ENCODE data around the gene TERB1. TPM values are rescaled to one million over a fixed set of nuclear protein-coding genes. Genes with fewer than 3 reads are reported as not detected.
A peak's percentile ranks its signal among the peaks of the same experiment; 100 is the strongest.

Gene TERB1
- total and polyA plus RNA-seq, 2 of the 13 experiments (the other 11 are each of a cell fraction or from before 2014, with no cell fraction given): not detected

GRCh38 chr16:66830422-66831404 lies 29.3 kb upstream of the TERB1 start, which contains the start of gene NAE1 (continued):
- TF ChIP-seq AGO1 (IDR thresholded peaks at IDR 0.05; ENCODE audit: low read depth, low read length, poor library complexity, severe bottlenecking): peak; percentile 55
- TF ChIP-seq USF2 (IDR thresholded peaks at IDR 0.05; ENCODE audit: low read depth, low read length): no peak
- no peak; the same call in 1 of the 2 replicates for TF ChIP-seq USF2 (CRISPR knock-in tag; IDR thresholded peaks at IDR 0.05; ENCODE audit: borderline replicate concordance)
- TF ChIP-seq CEBPB (IDR thresholded peaks at IDR 0.05; ENCODE audit: borderline replicate concordance, low read depth, low read length): no peak
- peak; percentile 93; the same call in 1 of the 2 replicates for TF ChIP-seq ZNF30 (CRISPR knock-in tag; IDR thresholded peaks at IDR 0.05)
- peak; percentile 85; the same call in 1 of the 2 replicates for TF ChIP-seq ZNF850 (CRISPR knock-in tag; conservative IDR thresholded peaks at IDR 0.05)
- TF ChIP-seq PATZ1 (CRISPR knock-in tag; IDR thresholded peaks at IDR 0.05): no peak
- TF ChIP-seq ZNF451 (CRISPR knock-in tag; IDR thresholded peaks at IDR 0.05): peak; percentile 87; the same call in 1 of the 2 replicates
- peak; percentile 96; the same call in 1 of the 2 replicates for TF ChIP-seq SP140L (CRISPR knock-in tag; IDR thresholded peaks at IDR 0.05; ENCODE audit: borderline replicate concordance)
- TF ChIP-seq ATF3 (CRISPR knock-in tag; IDR thresholded peaks at IDR 0.05): no peak
- 0 out of 2 replicates have a peak, but pooled peaks have one; percentile 14 for TF ChIP-seq NCOA2 (CRISPR knock-in tag; IDR thresholded peaks at IDR 0.05)
- peak; percentile 84; the same call in 1 of the 2 replicates for TF ChIP-seq ZNF343 (CRISPR knock-in tag; IDR thresholded peaks at IDR 0.05)
- TF ChIP-seq HOXA5 (CRISPR knock-in tag; IDR thresholded peaks at IDR 0.05): peak; percentile 97
- TF ChIP-seq SMARCC2 (IDR thresholded peaks at IDR 0.05): no peak
- peak; percentile 96 for TF ChIP-seq ZFP37 (CRISPR knock-in tag; IDR thresholded peaks at IDR 0.05; ENCODE audit: borderline replicate concordance)
- peak; percentile 99 for TF ChIP-seq ZNF800 (CRISPR knock-in tag; IDR thresholded peaks at IDR 0.05)
- TF ChIP-seq MNT (IDR thresholded peaks at IDR 0.05): no peak
- no peak for TF ChIP-seq ZNF577 (CRISPR knock-in tag; IDR thresholded peaks at IDR 0.05; ENCODE audit: borderline replicate concordance, low read depth)
